GM13976 (cell line): ENCODE results near the gene ADGRE1.

ENCODE experiments used
- DNase-seq: peaks from one replicate; pipeline ENCODE4 v3.0.0; 2012; ENCODE audit warnings: low spot score
- in situ Hi-C: fragments of 300-500 bp; cut with MboI; formaldehyde crosslinking; loops from one replicate; pipeline ENCODE4 v1.12.0; 2022; ENCODE audit warnings: low sequenced_read_pairs, mixed read lengths, inconsistent platforms; ENCODE audit not compliant: unreplicated experiment
- TF ChIP-seq, protein P1 (sequence below): IDR thresholded peaks from 2 replicates; pipeline ENCODE4 v1.5.1; 2012; ENCODE audit warnings: borderline replicate concordance, mild to moderate bottlenecking; ENCODE audit not compliant: insufficient read depth; ENCODE audit errors: extremely low read depth, missing control alignments, control extremely low read depth

The ADGRE1 gene

DNA sequence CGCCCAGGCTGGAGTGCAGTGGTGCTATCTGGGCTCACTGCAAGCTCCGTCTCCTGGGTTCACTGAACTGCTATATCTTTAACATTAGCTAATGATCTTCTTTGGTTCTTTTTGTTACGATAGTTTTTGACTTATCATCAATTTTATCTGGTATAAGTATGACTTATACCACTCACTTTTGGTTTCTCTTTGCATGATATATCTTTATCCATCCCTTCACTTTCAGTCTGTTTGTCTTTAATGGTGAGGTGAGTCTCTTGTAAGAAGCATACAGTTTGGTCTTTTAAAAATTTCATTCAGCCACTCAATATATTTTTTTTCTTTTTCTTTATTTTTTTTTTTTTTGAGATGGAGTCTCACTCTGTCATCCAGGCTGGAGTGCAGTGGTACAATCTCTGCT, 58.4 kb downstream of the ADGRE1 start:
- in situ Hi-C loops, result no loop called here
- DNase-seq, result no peak
- TF ChIP-seq, protein P1, sequence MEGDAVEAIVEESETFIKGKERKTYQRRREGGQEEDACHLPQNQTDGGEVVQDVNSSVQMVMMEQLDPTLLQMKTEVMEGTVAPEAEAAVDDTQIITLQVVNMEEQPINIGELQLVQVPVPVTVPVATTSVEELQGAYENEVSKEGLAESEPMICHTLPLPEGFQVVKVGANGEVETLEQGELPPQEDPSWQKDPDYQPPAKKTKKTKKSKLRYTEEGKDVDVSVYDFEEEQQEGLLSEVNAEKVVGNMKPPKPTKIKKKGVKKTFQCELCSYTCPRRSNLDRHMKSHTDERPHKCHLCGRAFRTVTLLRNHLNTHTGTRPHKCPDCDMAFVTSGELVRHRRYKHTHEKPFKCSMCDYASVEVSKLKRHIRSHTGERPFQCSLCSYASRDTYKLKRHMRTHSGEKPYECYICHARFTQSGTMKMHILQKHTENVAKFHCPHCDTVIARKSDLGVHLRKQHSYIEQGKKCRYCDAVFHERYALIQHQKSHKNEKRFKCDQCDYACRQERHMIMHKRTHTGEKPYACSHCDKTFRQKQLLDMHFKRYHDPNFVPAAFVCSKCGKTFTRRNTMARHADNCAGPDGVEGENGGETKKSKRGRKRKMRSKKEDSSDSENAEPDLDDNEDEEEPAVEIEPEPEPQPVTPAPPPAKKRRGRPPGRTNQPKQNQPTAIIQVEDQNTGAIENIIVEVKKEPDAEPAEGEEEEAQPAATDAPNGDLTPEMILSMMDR, result no peak

DNA sequence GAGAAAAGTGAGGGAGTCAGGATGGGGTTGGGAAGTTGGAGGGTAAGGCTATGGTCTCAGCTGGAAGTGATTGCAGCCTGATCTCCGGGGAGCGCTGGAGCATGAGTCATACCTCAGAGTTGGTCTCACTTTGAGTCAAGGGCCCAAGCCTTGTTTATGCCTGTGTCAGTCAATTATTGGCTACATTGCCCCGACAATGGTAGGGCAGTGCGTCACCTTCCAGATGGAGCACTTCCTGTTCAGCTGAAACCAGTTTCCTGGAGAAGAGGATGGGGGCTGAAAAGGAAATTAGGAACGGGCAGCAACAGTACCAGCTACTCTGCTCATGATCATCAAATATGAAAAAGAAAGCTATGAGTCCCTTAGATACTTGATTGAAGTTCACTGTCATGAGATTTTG, 60.4 kb downstream of the ADGRE1 start:
- DNase-seq, result peak; percentile 78
- in situ Hi-C loops, result no loop called here
- TF ChIP-seq, protein P1, result no peak

DNA sequence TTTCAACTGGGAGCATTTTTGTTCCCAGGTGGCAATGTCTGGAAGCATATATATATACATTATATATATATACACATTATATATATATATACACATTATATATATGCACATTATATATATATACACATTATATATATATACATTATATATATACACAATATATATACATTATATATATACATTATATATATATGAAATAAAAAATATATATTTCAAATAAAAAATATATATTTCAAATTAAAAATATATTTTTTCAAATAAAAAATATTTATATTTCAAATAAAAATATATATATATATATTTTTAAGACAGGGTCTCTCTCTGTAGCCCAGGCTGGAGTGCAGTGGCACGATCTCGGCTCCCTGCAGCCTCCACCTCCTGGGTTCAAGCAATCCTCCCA, 61.5 kb downstream of the ADGRE1 start:
- TF ChIP-seq, protein P1, result no peak
- in situ Hi-C loops, result no loop called here
- DNase-seq, result no peak

DNA sequence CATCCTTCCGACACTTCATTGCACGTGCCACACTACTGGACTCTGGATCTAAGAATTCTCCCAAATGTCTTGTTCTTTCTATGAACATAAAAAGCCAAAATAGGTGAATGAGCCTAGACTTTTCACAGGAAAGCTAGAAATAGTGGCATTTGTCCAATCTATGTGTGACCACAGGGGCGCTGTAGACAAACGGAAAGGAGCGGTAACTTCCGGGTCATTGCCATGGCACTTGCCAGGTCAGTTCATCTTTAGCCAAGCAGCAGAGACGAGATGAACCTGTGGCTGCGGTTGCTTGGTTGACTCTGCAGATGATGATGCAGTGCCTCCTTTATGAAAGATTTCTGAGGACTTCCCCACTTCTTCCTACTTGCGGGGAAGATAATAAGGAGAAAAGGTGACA, 65.6 kb downstream of the ADGRE1 start:
- no peak for DNase-seq

DNA sequence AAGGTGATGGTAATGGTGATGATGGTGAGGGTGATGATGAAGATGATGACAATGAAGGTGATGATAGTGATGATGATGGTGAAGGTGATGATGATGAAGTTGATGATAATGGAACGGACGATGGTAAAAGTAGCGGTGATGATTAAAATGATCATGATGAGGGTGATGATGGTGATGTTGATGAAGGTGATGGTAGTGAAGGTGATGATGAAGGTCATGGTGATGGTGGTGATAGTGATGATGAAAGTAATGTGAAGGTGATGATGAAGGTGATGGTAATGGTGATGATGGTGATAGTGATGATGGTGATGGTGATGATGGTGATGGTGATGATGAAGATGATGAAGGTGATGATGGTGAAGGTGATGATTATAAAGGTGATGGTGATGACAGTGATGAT, 67.7 kb downstream of the ADGRE1 start:
- in situ Hi-C loops, result no loop called here
- TF ChIP-seq, protein P1, result no peak

More for the DNA sequence above, 65.6 kb downstream of the ADGRE1 start:
- TF ChIP-seq, protein P1, result no peak
- in situ Hi-C loops, result no loop called here

DNA sequence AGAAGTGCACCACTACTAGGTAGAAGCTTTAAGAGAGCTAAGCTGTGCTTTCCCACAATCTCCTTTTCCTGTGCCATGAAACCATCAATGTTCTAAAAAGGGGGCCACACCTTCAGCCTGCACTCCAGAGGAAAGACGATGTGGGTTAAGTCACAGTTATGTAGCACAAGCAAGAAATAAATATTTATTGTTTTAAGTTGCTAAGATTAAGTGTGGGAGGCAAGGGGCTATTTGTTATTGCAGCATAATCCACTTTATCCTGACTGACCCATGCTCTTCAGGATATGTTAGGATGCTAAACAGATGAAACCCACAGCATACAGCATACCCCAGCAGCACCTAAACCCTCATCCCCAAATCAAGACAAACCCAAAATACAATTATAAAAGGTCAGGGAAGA, 69.2 kb downstream of the ADGRE1 start:
- DNase-seq, result no peak
- in situ Hi-C loops, result no loop called here
- TF ChIP-seq, protein P1, result no peak

More for the DNA sequence above, 67.7 kb downstream of the ADGRE1 start:
- no peak for DNase-seq

DNA sequence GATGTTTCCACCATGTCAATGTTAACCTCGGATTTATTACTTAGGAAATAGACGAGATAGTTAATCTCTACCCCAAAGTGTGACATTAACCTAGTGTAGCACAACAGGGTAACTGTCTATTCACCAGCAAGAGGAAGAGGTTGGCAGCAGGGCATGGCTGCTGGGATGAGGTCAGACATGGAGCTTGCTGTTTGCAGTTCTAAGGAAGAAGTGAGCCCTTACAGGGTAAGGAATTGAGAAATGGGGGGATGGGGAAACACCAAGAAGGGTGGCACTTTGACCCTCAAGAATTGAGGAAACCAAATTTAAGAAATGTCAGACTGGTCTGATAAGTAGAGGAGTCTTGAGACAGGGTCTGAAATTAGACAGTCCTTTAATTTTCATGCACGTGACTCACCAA, 71.4 kb downstream of the ADGRE1 start:
- in situ Hi-C loops, result no loop called here
- TF ChIP-seq, protein P1, result no peak
- no peak for DNase-seq
